ENCODE data around the gene CPNE7. TPM values are rescaled to one million over a fixed set of nuclear protein-coding genes. Genes with fewer than 3 reads are reported as not detected.

CPNE7 gene
- polyA plus RNA-seq, 3 donors: not detected

- Mint-ChIP-seq H3K9me3 (no peaks in the 10 kb centered on the region), H3K27me3 (ENCODE audit: low read depth in 3 of 3) (peaks cover 1 to 6% (median 3%) of the 10 kb centered on the region in 3 donors), H3K27ac (peak overlapping the region; percentile 57 to 95 (median 85)), H3K4me3 (peak overlapping the region; percentile 90 to 92), H3K4me1 (peaks cover 73% of the 10 kb centered on the region), H3K36me3 (peaks cover 43 to 49% of the 10 kb centered on the region in 2 donors)
- 6% methylated on average over 56 of the region's 58 CpGs for WGBS (ENCODE audit: insufficient coverage)
- peaks cover 46 to 64% of the 10 kb centered on the region in 2 donors for H3K4me1 ChIP-seq (ENCODE audit: control insufficient read depth in 1 of 2, insufficient read depth in 2 of 2, low read length in 2 of 2)
- peaks cover 0 to 2% of the 10 kb centered on the region in 2 donors for H3K27me3 ChIP-seq (ENCODE audit: control insufficient read depth in 2 of 2, insufficient read depth in 2 of 2, low read length in 2 of 2)
- H3K27ac ChIP-seq (ENCODE audit: low read depth in 1 of 2, low read length in 2 of 2): peak overlapping the region; percentile 24 to 93
- peak overlapping the region; percentile 96 for H3K9ac ChIP-seq (ENCODE audit: insufficient read depth, low read length, poor library complexity, severe bottlenecking)
- peaks cover 22% of the 10 kb centered on the region for H3K79me2 ChIP-seq (ENCODE audit: insufficient read depth, low read length)
- no peaks in the 10 kb centered on the region for H3K9me3 ChIP-seq (replicated peaks in 1 of 2; ENCODE audit: control insufficient read depth in 1 of 2, insufficient read depth in 1 of 2, low read length in 2 of 2)
- H3K4me2 ChIP-seq (replicated peaks; ENCODE audit: extremely low read depth, low read length, poor library complexity, severe bottlenecking): peak overlapping the region; percentile 94
- peak overlapping the region; percentile 64 to 95 (median 82) for H3K4me3 ChIP-seq (replicated peaks in 1 of 3; ENCODE audit: low read depth in 2 of 3, low read length in 3 of 3)
- DNase-seq: peak in 2 of 3 donors; percentile 9 to 19
- intact Hi-C loops (cut with micrococcal nuclease): loop anchor here in 1 of 2 donors (5.0 kb wide), 2 partner anchors 161 to 311 kb away; partner anchors contain the start of genes TCF25, VPS9D1 and ZNF276
- H4K20me1 ChIP-seq (ENCODE audit: insufficient read depth, low read length): peaks cover 55% of the 10 kb centered on the region
- TF ChIP-seq CTCF (IDR thresholded peaks at IDR 0.05): no peak
- peak overlapping the region; percentile 79 for H2AFZ ChIP-seq (ENCODE audit: insufficient read depth, low read depth, low read length, poor library complexity, severe bottlenecking)
- H3K36me3 ChIP-seq (replicated peaks in 1 of 2; ENCODE audit: control insufficient read depth in 1 of 2, insufficient read depth in 2 of 2, low read length in 2 of 2): peaks cover 35 to 38% of the 10 kb centered on the region in 2 donors
Observed at GRCh38 chr16:89561142-89561883, 14.2 kb upstream of the CPNE7 start.

GRCh38 chr16:89561884-89562599, 13.5 kb upstream of the CPNE7 start:
- peak overlapping the region; percentile 94 for H3K4me2 ChIP-seq (replicated peaks; ENCODE audit: extremely low read depth, low read length, poor library complexity, severe bottlenecking)
- peak overlapping the region; percentile 90 to 92 for H3K4me3 Mint-ChIP-seq
- H3K36me3 Mint-ChIP-seq: peaks cover 38 to 43% of the 10 kb centered on the region in 2 donors
- peak overlapping the region; percentile 64 to 95 (median 82) for H3K4me3 ChIP-seq (replicated peaks in 1 of 3; ENCODE audit: low read depth in 2 of 3, low read length in 3 of 3)
- peaks cover 22% of the 10 kb centered on the region for H3K79me2 ChIP-seq (ENCODE audit: insufficient read depth, low read length)
- DNase-seq: no peak
- peak overlapping the region in 1 of 2 donors; percentile 93 for H3K27ac ChIP-seq (ENCODE audit: low read depth in 1 of 2, low read length in 2 of 2)
- H3K4me1 ChIP-seq (ENCODE audit: control insufficient read depth in 1 of 2, insufficient read depth in 2 of 2, low read length in 2 of 2): peaks cover 46 to 64% of the 10 kb centered on the region in 2 donors
- peak overlapping the region; percentile 96 for H3K9ac ChIP-seq (ENCODE audit: insufficient read depth, low read length, poor library complexity, severe bottlenecking)
- no peak overlapping the region for H2AFZ ChIP-seq (ENCODE audit: insufficient read depth, low read depth, low read length, poor library complexity, severe bottlenecking)
- H3K9me3 ChIP-seq (replicated peaks in 1 of 2; ENCODE audit: control insufficient read depth in 1 of 2, insufficient read depth in 1 of 2, low read length in 2 of 2): no peaks in the 10 kb centered on the region
- H4K20me1 ChIP-seq (ENCODE audit: insufficient read depth, low read length): peaks cover 55% of the 10 kb centered on the region
- intact Hi-C loops (cut with micrococcal nuclease): loop anchor here in 1 of 2 donors (5.0 kb wide), 2 partner anchors 160 to 310 kb away; partner anchors contain the start of genes TCF25, VPS9D1 and ZNF276
- H3K36me3 ChIP-seq (replicated peaks in 1 of 2; ENCODE audit: control insufficient read depth in 1 of 2, insufficient read depth in 2 of 2, low read length in 2 of 2): peaks cover 35 to 36% of the 10 kb centered on the region in 2 donors
- 58% methylated on average over 5 of the region's 23 CpGs for WGBS (ENCODE audit: insufficient coverage)
- H3K4me1 Mint-ChIP-seq: peaks cover 74% of the 10 kb centered on the region
- TF ChIP-seq CTCF (IDR thresholded peaks at IDR 0.05): no peak
- no peaks in the 10 kb centered on the region for H3K9me3 Mint-ChIP-seq
- peaks cover 0 to 2% of the 10 kb centered on the region in 2 donors for H3K27me3 ChIP-seq (ENCODE audit: control insufficient read depth in 2 of 2, insufficient read depth in 2 of 2, low read length in 2 of 2)
- peak overlapping the region; percentile 57 to 95 (median 85) for H3K27ac Mint-ChIP-seq
- peaks cover 1 to 6% (median 3%) of the 10 kb centered on the region in 3 donors for H3K27me3 Mint-ChIP-seq (ENCODE audit: low read depth in 3 of 3)
